Natural killer cell (primary cell): Measurements from ENCODE around the gene SLC44A1. TPM values are rescaled to one million over a fixed set of nuclear protein-coding genes. Genes with fewer than 3 reads are reported as not detected.

Experiments
- ATAC-seq, 3 donors: fragments of 150-1000 bp in 2 of 3; fragments of 200-7000 bp in 1 of 3; cut with Tn5 transposase; 1 replicate in 1 of 3; 2 replicates in 2 of 3; pipeline ENCODE4 v1.10.0; 2021; ENCODE audit warnings: mild to moderate bottlenecking in 2 of 3, moderate library complexity in 2 of 3
- DNase-seq, 2 donors: peaks; one replicate each; pipeline versions ENCODE4 v3.0.0 to v3.0.0-alpha.2; 2013 to 2021; ENCODE audit warnings: mixed read lengths in 1 of 2
- H3K27ac ChIP-seq: one replicate; pipeline ENCODE4 v1.5.1; 2013; ENCODE audit warnings: mild to moderate bottlenecking, low read length
- H3K27me3 ChIP-seq: one replicate; pipeline ENCODE4 v1.6.1; 2013; ENCODE audit warnings: low read length; ENCODE audit not compliant: control insufficient read depth, insufficient read depth
- H3K36me3 ChIP-seq: one replicate; pipeline ENCODE4 v1.6.1; 2013; ENCODE audit warnings: low read length; ENCODE audit not compliant: control insufficient read depth, insufficient read depth
- H3K4me1 ChIP-seq: one replicate; pipeline ENCODE4 v1.6.1; 2013; ENCODE audit warnings: low read length; ENCODE audit not compliant: control insufficient read depth, insufficient read depth
- H3K4me3 ChIP-seq: one replicate; pipeline ENCODE4 v1.5.1; 2013; ENCODE audit warnings: low read length
- H3K9me3 ChIP-seq: one replicate; pipeline ENCODE4 v1.6.1; 2013; ENCODE audit warnings: low read length; ENCODE audit not compliant: control insufficient read depth, insufficient read depth
- H3K27ac Mint-ChIP-seq, 2 donors: one replicate each; pipeline ENCODE4 v1.8.0; 2022; ENCODE audit warnings: mild to moderate bottlenecking in 2 of 2, mixed read lengths in 2 of 2, moderate library complexity in 1 of 2
- H3K27me3 Mint-ChIP-seq, 2 donors: one replicate each; pipeline ENCODE4 v1.8.0; 2022; ENCODE audit warnings: low read depth in 2 of 2, mixed read lengths in 2 of 2
- H3K36me3 Mint-ChIP-seq: one replicate; pipeline ENCODE4 v1.8.0; 2022; ENCODE audit warnings: mixed read lengths
- H3K4me1 Mint-ChIP-seq, 2 donors: one replicate each; pipeline ENCODE4 v1.8.0; 2022; ENCODE audit warnings: mixed read lengths in 2 of 2
- H3K4me3 Mint-ChIP-seq: one replicate; pipeline ENCODE4 v1.8.0; 2022; ENCODE audit warnings: mild to moderate bottlenecking, moderate library complexity, mixed read lengths
- H3K9me3 Mint-ChIP-seq, 2 donors: one replicate each; pipeline ENCODE4 v1.8.0; 2022; ENCODE audit warnings: mixed read lengths in 2 of 2
- CTCF ChIP-seq: fragments of 200-600 bp; IDR thresholded peaks from one replicate; pipeline ENCODE4 v1.8.0; 2022; ENCODE audit warnings: antibody characterized with exemption
- WGBS: methylation state at CpG from one replicate; pipeline ENCODE4 v1.1.7; 2013; ENCODE audit warnings: missing lambda C conversion rate; ENCODE audit not compliant: insufficient coverage; 5-methylcytosine and 5-hydroxymethylcytosine counted together
- intact Hi-C: fragments of 100-400 bp; cut with micrococcal nuclease; formaldehyde crosslinking; loops from one replicate; pipeline ENCODE4 v1.14.2; 2022
- total RNA-seq, 4 donors: library from RNA; stranded (reverse); fragments of 120-200 nt in 1 of 4; gene quantifications; one replicate each; pipeline versions ENCODE4 v1.2.3 to v1.2.4, GENCODE V29; 2013 to 2022

The SLC44A1 gene
- total RNA-seq, 3 donors from 2014 or later (not counting 1 experiment from before 2014, with no cell fraction given) = 7.1 to 8.3 (median 7.9) TPM

DNA sequence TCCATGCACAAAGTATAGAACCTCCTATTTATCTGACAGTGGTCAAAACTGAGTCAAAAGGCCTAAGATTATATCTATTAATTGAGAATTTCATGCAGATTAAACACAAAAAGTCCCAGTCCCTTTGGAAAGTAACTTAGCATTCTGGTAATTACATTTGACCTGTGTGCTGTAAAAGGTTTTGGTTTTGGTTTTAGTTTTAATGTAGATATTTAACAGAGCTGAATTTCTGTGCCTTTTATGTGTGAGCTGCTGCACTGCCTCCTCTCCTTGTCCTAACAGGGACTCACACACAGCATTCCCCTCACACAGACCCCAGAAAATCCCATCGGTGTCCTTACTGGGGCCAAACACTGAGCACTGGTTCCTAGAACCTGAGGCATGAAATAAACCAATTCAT, 172.4 kb downstream of the SLC44A1 start:
- Mint-ChIP-seq H3K4me3 (no peak overlapping the region), H3K9me3 (no peaks in the 10 kb centered on the region), H3K36me3 (no peaks in the 10 kb centered on the region), H3K27ac (no peak overlapping the region), H3K27me3 (peaks cover 18 to 28% of the 10 kb centered on the region in 2 donors), H3K4me1 (peaks cover 5 to 6% of the 10 kb centered on the region in 2 donors)
- H3K27ac ChIP-seq = no peak overlapping the region
- H3K36me3 ChIP-seq = no peaks in the 10 kb centered on the region
- WGBS = 92% methylated on average over 1 of the region's 1 CpG
- no peaks in the 10 kb centered on the region for H3K9me3 ChIP-seq
- DNase-seq (no peak), ATAC-seq (no peak)
- no peak for TF ChIP-seq CTCF
- no peaks in the 10 kb centered on the region for H3K4me1 ChIP-seq
- peaks cover 3% of the 10 kb centered on the region for H3K27me3 ChIP-seq
- H3K4me3 ChIP-seq = no peak overlapping the region
- intact Hi-C loops = loop anchor here (10.0 kb wide), 1 partner anchor 492 kb away; the partner anchor contains the start of gene ABCA1

- Histone ChIP-seq H3K9me3 (no peaks in the 10 kb centered on the region), H3K4me3 (no peak overlapping the region), H3K4me1 (no peaks in the 10 kb centered on the region), H3K36me3 (no peaks in the 10 kb centered on the region), H3K27ac (no peak overlapping the region), H3K27me3 (peaks cover 3% of the 10 kb centered on the region)
- no peak overlapping the region for H3K27ac Mint-ChIP-seq
- no peak for DNase-seq
- H3K9me3 Mint-ChIP-seq = no peaks in the 10 kb centered on the region
- ATAC-seq = no peak
- H3K27me3 Mint-ChIP-seq = peaks cover 7 to 10% of the 10 kb centered on the region in 2 donors
- peaks cover 5 to 6% of the 10 kb centered on the region in 2 donors for H3K4me1 Mint-ChIP-seq
- intact Hi-C loops = loop anchor here (10.0 kb wide), 1 partner anchor 494 kb away; the partner anchor contains the start of gene ABCA1
- TF ChIP-seq CTCF = no peak
- no peak overlapping the region for H3K4me3 Mint-ChIP-seq
- H3K36me3 Mint-ChIP-seq = no peaks in the 10 kb centered on the region
- WGBS = 88% methylated on average over 3 of the region's 3 CpGs
Measured at GRCh38 chr9:105418588-105419500, 174.4 kb downstream of the SLC44A1 start.

DNA sequence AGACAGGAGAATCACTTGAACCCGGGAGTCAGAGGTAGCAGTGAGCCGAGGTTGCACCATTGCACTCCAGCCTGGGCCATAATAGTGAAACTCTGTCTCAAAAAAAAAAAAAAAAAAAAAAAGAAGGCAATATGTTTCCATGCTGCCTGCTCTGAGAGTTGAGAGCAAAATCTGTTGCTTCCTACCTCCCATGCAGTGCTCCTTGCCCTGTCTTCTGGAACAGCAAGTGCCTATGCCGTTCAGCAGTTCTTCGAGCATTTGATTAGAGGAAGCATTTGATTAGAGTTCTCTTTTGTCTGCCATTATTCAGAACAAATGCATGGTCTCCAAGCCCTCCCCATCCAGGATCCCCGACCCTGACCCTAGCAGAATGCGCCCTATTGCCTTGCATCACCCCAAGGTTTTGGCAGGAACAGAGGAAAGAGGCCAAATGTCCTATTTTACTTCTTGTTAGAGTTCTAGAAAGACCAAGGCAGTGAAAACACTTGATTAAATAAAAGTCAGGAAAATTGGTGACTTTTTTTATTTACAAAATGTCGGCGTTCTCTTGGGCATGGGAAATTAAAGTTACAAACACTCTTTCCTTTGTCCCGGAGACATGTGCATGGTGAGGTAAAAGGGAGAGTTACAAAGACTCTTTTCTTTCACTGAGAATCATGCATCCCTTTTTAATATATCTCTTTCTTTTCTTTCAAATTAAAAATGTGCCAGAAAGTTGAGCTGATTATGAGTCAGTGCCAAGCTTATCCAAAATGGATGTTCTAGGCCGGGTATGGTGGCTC, 175.6 kb downstream of the SLC44A1 start:
- Histone ChIP-seq H3K36me3 (no peaks in the 10 kb centered on the region), H3K4me1 (no peaks in the 10 kb centered on the region), H3K27ac (no peak overlapping the region), H3K4me3 (no peak overlapping the region), H3K9me3 (no peaks in the 10 kb centered on the region), H3K27me3 (peaks cover 1% of the 10 kb centered on the region)
- no peak for TF ChIP-seq CTCF
- DNase-seq (no peak), ATAC-seq (no peak)
- H3K36me3 Mint-ChIP-seq = no peaks in the 10 kb centered on the region
- H3K27me3 Mint-ChIP-seq = peaks cover 4% of the 10 kb centered on the region in 2 donors
- H3K4me1 Mint-ChIP-seq = peaks cover 3 to 4% of the 10 kb centered on the region in 2 donors
- H3K9me3 Mint-ChIP-seq = no peaks in the 10 kb centered on the region
- H3K27ac Mint-ChIP-seq = no peak overlapping the region
- WGBS = 93% methylated on average over 7 of the region's 10 CpGs
- H3K4me3 Mint-ChIP-seq = no peak overlapping the region
- intact Hi-C loops = loop anchor here (10.0 kb wide), 1 partner anchor 495 kb away; the partner anchor contains the start of gene ABCA1
